ENCODE data around the gene C5orf24.
A peak's percentile ranks its signal among the peaks of the same experiment; 100 is the strongest.

C5orf24 gene

GRCh38 chr5:134845852-134846640 lies at the start of gene C5orf24:
C5orf24 (plus strand) TSS chr5:134845968; CDS start chr5:134854901, 8,933 bp downstream.
- ATAC-seq = peak; percentile 94
- TF ChIP-seq POU6F1 (CRISPR knock-in tag; IDR thresholded peaks at IDR 0.05; ENCODE audit: borderline replicate concordance, low read depth) = no peak
- TF ChIP-seq ZFP30 (CRISPR knock-in tag; IDR thresholded peaks at IDR 0.05) = no peak
- TF ChIP-seq ESRRG (CRISPR knock-in tag; IDR thresholded peaks at IDR 0.05) = no peak
- no peak for TF ChIP-seq ISL1 (CRISPR knock-in tag; IDR thresholded peaks at IDR 0.05)
- 0 out of 2 replicates have a peak, but pooled peaks have one; percentile 30 for TF ChIP-seq TSHZ2 (CRISPR knock-in tag; IDR thresholded peaks at IDR 0.05)
- no peak for TF ChIP-seq ZFP3 (CRISPR knock-in tag; IDR thresholded peaks at IDR 0.05)
- 0 out of 2 replicates have a peak, but pooled peaks have one; percentile 33 for TF ChIP-seq ZNF8 (CRISPR knock-in tag; IDR thresholded peaks at IDR 0.05)
- TF ChIP-seq ZC3H10 (CRISPR knock-in tag; IDR thresholded peaks at IDR 0.05) = peak; percentile 69; the same call in 1 of the 2 replicates
- TF ChIP-seq CSDC2 (CRISPR knock-in tag; IDR thresholded peaks at IDR 0.05) = no peak
- TF ChIP-seq RARB (CRISPR knock-in tag; IDR thresholded peaks at IDR 0.05) = no peak
- TF ChIP-seq PATZ1 (CRISPR knock-in tag; IDR thresholded peaks at IDR 0.05; ENCODE audit: borderline replicate concordance) = no peak; the same call in 1 of the 2 replicates
- TF ChIP-seq TOX (CRISPR knock-in tag; IDR thresholded peaks at IDR 0.05; ENCODE audit: borderline replicate concordance) = no peak
- no peak; the same call in 1 of the 2 replicates for TF ChIP-seq ZNF565 (CRISPR knock-in tag; conservative IDR thresholded peaks at IDR 0.05; ENCODE audit: low read depth)
- no peak for TF ChIP-seq CREB5 (CRISPR knock-in tag; IDR thresholded peaks at IDR 0.05; ENCODE audit: low read depth)
- no peak for TF ChIP-seq OSR1 (CRISPR knock-in tag; IDR thresholded peaks at IDR 0.05)
- 0 out of 2 replicates have a peak, but pooled peaks have one; percentile 53 for TF ChIP-seq ZNF70 (CRISPR knock-in tag; IDR thresholded peaks at IDR 0.05)
- TF ChIP-seq CSRNP3 (CRISPR knock-in tag; IDR thresholded peaks at IDR 0.05) = no peak
- TF ChIP-seq PPARA (CRISPR knock-in tag; IDR thresholded peaks at IDR 0.05; ENCODE audit: borderline replicate concordance) = no peak
- TF ChIP-seq ARNTL (CRISPR knock-in tag; IDR thresholded peaks at IDR 0.05; ENCODE audit: borderline replicate concordance, low read depth) = no peak
- peak; percentile 77; the same call in 1 of the 2 replicates for TF ChIP-seq SNAI2 (CRISPR knock-in tag; IDR thresholded peaks at IDR 0.05)
- no peak for TF ChIP-seq TCF4 (CRISPR knock-in tag; IDR thresholded peaks at IDR 0.05; ENCODE audit: borderline replicate concordance)
- no peak for TF ChIP-seq BACH2 (CRISPR knock-in tag; IDR thresholded peaks at IDR 0.05; ENCODE audit: borderline replicate concordance)
- TF ChIP-seq GLIS3 (CRISPR knock-in tag; IDR thresholded peaks at IDR 0.05) = no peak

GRCh38 chr5:134798468-134798867 lies 47.3 kb upstream of the C5orf24 start:
- no peak for ATAC-seq
- TF ChIP-seq GLIS3 (CRISPR knock-in tag; IDR thresholded peaks at IDR 0.05) (no peak), CSDC2 (CRISPR knock-in tag; IDR thresholded peaks at IDR 0.05) (no peak), ZNF8 (CRISPR knock-in tag; IDR thresholded peaks at IDR 0.05) (no peak), ZNF565 (CRISPR knock-in tag; conservative IDR thresholded peaks at IDR 0.05; ENCODE audit: low read depth) (no peak), BACH2 (CRISPR knock-in tag; IDR thresholded peaks at IDR 0.05; ENCODE audit: borderline replicate concordance) (no peak), CREB5 (CRISPR knock-in tag; IDR thresholded peaks at IDR 0.05; ENCODE audit: low read depth) (no peak), ZFP30 (CRISPR knock-in tag; IDR thresholded peaks at IDR 0.05) (no peak), POU6F1 (CRISPR knock-in tag; IDR thresholded peaks at IDR 0.05; ENCODE audit: borderline replicate concordance, low read depth) (no peak), ZFP3 (CRISPR knock-in tag; IDR thresholded peaks at IDR 0.05) (no peak), TOX (CRISPR knock-in tag; IDR thresholded peaks at IDR 0.05; ENCODE audit: borderline replicate concordance) (no peak), TCF4 (CRISPR knock-in tag; IDR thresholded peaks at IDR 0.05; ENCODE audit: borderline replicate concordance) (no peak)
